GM19240 (cell line): Measurements from ENCODE around the gene AIF1.
A peak's percentile ranks its signal among the peaks of the same experiment; 100 is the strongest.
"Not testable (repeated sequence)": the region's sequence is repeated elsewhere in the genome, so short reads cannot be mapped to it uniquely, and the experiment has no call there.

Experiments used
- DNase-seq: peaks from one replicate; pipeline ENCODE4 v3.0.0; 2011; ENCODE audit warnings: low spot score; ENCODE audit not compliant: insufficient read length

AIF1 gene

GRCh38 chr6:31580807-31581433 is 34.1 kb upstream of the AIF1 start:
- no peak for DNase-seq

- no peak for DNase-seq
Observed at GRCh38 chr6:31581434-31582229, 33.4 kb upstream of the AIF1 start.

GRCh38 chr6:31582230-31582643 is 32.8 kb upstream of the AIF1 start, which contains the start of gene LTB:
Gene LTB (minus strand): TSS chr6:31582424. CDS start chr6:31582417, 7 bp downstream.
- DNase-seq = no peak

GRCh38 chr6:31585491-31585890 is 29.5 kb upstream of the AIF1 start:
- no peak for DNase-seq

- no peak for DNase-seq
Observed at GRCh38 chr6:31586008-31586407, 29.0 kb upstream of the AIF1 start, which contains the start of gene LST1. Gene LST1 (plus strand): TSS chr6:31586277. CDS start chr6:31587300, 1,023 bp downstream.

- no peak for DNase-seq
Observed at GRCh38 chr6:31586599-31587281, 28.3 kb upstream of the AIF1 start.

- DNase-seq = no peak
Observed at GRCh38 chr6:31587791-31588777, 26.9 kb upstream of the AIF1 start.

- DNase-seq = no peak
Observed at GRCh38 chr6:31588871-31589650, 26.0 kb upstream of the AIF1 start.

GRCh38 chr6:31590691-31591090 is 24.3 kb upstream of the AIF1 start:
- not testable (repeated sequence) for DNase-seq

GRCh38 chr6:31592396-31592771 is 22.6 kb upstream of the AIF1 start:
- no peak for DNase-seq

GRCh38 chr6:31597006-31597405 is 18.0 kb upstream of the AIF1 start:
- peak; percentile 53 for DNase-seq

GRCh38 chr6:31607317-31607716 is 7.7 kb upstream of the AIF1 start:
- no peak for DNase-seq

GRCh38 chr6:31609519-31610406 is 5.3 kb upstream of the AIF1 start:
- DNase-seq = no peak

GRCh38 chr6:31610968-31611367 is 4.1 kb upstream of the AIF1 start:
- DNase-seq = no peak

GRCh38 chr6:31614075-31614619 is 887 bp upstream of the AIF1 start:
- DNase-seq = no peak

GRCh38 chr6:31615748-31616147 is 714 bp downstream of the AIF1 start:
- DNase-seq = no peak

GRCh38 chr6:31617010-31617409 is 2.0 kb downstream of the AIF1 start:
- no peak for DNase-seq

- DNase-seq = peak; percentile 79
Observed at GRCh38 chr6:31619805-31620585, 5.0 kb downstream of the AIF1 start.
